GM12801 (cell line): ENCODE results near the gene SDHA.

Experiments
- TF ChIP-seq, protein P1 (sequence below): IDR thresholded peaks from one replicate; pipeline ENCODE4 v1.5.1; 2011; ENCODE audit warnings: control low read depth; ENCODE audit not compliant: insufficient read length; ENCODE audit errors: extremely low read depth

The SDHA gene

DNA sequence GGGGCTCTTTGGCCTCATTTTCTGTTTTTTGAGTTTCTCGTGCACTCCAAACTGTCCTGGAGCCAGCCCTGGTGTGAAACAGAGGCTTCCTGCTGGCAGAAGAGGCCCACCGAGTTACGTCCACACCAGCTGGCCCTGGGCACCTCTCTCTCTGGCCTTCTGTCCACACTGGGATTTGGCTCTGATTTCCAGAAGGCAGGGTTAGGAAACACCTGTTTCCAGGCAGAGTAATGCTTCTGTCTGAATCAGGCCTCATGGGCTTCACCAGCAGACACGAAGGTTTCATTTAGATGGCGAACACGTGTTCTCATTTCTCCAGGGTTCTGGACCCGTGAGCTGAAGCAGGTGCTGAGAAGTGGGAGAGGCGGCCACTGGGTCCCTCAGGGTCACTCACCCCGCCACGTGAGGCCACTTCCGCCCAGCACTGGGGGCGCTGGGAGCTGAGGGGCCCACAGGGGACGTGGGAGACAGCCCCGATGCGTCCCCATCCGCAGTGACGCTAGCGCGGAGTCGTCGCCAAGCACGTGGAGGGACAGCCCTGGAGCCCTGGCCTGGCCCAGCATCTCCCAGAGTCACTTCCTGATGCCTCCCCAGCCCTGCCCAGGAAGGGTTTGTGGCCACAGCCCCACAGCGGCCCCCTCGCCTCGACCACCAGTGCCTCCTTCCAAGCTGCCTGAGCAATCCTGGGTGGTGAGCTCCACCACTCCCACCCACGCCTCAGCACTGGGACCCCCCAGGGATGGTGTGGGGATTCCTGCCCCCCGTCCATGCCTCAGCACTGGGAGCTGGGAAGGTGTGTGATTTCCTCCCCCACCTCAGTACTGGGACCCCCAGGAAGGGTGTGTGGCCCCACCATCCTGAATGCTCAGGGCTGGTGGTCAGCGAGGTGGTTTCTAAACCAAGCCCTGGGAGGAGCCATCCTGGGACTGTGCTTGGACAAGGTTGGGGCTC lies 31.8 kb upstream of the SDHA start:
- TF ChIP-seq, protein P1, sequence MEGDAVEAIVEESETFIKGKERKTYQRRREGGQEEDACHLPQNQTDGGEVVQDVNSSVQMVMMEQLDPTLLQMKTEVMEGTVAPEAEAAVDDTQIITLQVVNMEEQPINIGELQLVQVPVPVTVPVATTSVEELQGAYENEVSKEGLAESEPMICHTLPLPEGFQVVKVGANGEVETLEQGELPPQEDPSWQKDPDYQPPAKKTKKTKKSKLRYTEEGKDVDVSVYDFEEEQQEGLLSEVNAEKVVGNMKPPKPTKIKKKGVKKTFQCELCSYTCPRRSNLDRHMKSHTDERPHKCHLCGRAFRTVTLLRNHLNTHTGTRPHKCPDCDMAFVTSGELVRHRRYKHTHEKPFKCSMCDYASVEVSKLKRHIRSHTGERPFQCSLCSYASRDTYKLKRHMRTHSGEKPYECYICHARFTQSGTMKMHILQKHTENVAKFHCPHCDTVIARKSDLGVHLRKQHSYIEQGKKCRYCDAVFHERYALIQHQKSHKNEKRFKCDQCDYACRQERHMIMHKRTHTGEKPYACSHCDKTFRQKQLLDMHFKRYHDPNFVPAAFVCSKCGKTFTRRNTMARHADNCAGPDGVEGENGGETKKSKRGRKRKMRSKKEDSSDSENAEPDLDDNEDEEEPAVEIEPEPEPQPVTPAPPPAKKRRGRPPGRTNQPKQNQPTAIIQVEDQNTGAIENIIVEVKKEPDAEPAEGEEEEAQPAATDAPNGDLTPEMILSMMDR: no peak

DNA sequence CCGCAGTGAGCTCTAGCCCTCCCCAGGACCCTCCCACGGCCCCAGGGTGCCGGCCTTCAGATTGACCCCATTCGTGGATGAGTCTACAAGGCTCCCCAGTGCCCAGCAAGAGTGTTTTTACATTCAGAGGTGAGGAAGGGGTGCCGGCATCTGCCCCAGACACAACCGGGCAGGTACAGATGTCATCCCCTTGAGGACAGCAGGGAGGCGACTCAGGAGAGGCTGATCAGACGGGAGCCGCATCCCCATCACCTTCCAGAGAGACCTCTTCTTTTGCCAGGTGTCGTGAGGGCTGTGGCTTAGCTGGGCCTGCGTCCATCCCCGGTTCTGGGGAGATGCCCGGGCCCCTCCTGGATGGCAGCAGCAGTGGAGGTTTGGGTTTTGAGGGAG lies 31.1 kb upstream of the SDHA start:
- TF ChIP-seq, protein P1: no peak

DNA sequence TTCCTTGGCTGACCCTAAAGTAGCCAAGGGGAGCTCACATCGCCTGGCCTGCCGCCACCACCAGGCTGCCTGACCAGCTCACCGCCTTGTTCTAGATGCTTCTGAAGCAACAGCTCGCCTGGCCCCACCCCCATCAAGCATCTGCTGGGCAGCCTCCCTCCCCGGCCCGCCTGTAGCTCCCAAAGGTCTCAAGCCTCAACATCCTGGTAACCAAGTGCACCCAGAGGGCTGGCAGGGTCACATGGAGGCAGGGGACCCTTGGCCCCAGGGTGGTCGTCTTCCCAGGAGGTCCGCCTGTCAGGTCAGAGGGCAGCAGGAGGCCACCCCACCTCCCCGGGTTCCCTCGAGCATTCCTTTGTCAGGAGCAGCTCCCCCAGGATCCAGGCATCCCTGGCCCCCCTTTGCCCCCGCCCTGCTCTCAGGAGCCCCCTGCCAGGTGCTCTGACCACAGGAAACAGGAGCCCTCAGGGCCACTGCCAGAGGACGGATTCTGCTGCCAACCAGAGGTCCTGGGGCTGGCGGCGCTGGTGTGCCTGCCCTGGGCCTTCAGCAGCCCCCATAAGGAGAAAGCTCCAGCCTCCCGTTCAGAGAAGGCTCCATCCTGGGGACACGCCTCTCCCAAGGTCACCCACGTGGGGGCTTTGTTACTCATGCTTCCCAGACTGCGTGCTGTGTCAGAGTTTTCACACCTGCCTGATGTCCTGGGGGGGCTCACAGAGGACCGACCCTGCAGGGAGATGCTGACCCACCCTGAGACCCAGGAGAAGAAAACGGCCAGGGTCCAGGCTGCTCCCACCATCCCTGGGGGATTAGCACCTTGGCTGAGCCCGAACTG lies 30.3 kb upstream of the SDHA start:
- TF ChIP-seq, protein P1: no peak

DNA sequence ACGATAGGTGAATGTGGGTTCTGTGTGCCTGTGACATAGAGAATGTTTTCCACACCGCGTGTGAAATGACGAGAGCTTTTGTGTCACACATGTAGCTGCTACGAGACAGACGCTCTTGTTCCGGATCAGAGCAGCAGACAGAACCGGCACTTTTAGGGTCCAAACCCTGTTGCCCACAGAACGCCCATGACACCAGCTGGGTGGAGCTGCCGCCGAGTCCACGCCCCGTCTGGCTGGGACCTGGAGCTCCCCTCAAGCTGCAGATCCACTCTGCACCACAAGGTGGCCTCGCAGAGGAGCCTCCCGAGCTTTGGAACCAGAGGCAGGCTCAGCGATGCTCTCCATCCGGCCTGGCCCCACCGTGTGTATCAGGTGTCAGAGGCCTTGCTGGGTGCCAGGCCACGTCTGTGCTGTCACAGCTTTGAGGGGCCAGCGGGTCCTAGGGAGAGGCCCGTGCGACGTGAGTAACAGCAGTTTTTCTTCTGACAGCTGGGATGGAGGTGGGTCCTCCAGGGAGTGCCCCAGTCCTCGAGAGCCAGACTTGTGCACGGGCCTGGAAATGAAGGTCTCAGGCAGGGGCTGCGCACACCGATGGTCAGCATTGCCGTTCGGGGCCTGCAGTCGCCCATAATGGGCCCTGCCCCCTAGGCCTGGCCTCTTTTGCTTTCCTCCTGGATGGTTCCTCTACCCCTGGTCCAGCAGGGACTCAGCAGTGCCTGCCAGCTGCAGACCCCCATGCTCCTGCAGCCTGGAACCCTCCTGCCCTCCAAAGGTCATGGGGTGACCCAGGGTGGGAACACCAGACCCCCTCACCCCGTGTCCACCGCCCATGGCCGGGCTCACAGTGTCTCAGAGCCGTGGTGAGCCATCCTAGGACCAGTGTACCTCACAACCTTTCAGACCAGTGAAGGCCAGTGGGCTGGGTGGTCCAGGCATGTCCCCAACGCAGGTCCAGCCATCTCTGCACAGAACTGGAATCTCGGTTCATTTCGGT lies 29.3 kb upstream of the SDHA start:
- TF ChIP-seq, protein P1: peak; percentile 11

DNA sequence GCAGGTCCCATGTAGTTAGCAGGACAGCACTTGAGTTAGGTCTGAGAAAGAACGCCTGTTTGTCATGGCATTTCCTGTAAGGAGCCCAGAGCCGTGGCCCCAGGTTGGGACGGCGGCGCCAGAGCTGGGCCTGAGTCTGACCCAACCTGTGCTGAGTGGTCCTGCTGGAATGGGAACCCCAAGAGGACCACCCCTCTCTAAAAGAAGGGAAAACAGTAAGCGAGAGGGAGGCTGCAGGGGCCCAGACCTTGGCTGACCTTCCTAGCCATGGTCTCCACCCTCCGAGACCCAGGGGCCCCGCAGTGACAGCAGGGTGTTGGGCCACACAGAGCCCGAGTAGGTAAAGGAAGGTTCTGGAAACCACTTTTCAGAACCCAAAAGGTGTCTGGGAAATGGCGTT lies 28.6 kb upstream of the SDHA start:
- TF ChIP-seq, protein P1: no peak

DNA sequence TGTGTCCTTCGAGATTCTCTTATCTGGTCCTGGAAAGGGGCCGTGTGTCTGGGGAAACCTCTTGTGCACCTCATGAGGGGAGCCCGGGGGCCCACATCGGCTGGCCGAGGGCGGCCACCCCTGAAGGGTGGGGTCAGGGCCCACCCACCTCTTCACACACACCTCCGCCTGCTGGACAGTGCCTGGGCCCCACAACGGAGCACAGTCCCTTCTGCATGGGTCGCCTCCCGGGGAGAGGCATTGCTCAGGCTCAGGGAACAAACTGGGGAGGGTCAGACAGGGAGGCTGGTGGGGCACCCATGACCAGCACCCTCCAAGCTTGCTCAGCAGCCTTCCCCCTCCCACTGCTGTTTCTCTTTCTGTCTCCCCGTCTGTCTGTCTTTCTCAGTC lies 28.1 kb upstream of the SDHA start:
- TF ChIP-seq, protein P1: no peak
